Measurements from ENCODE around the gene ATOX1. TPM values are rescaled to one million over a fixed set of nuclear protein-coding genes. Genes with fewer than 3 reads are reported as not detected.

Gene ATOX1
- total and polyA plus RNA-seq, 2 of the 13 experiments (the other 11 are each of a cell fraction or from before 2014, with no cell fraction given): 62.4 to 124 TPM

GRCh38 chr5:151799407-151799806, 41.0 kb upstream of the ATOX1 start:
- peaks cover 28% of the 10 kb centered on the region for H3K79me2 ChIP-seq (ENCODE audit: insufficient read depth, low read length)
- peaks cover 20 to 91% of the 10 kb centered on the region in 2 experiments for H3K36me3 ChIP-seq (replicated peaks in 1 of 2; ENCODE audit: control insufficient read depth in 1 of 2, insufficient read depth in 2 of 2, low read length in 2 of 2)
- FAIRE-seq: no peak

More at GRCh38 chr5:151799407-151799806, 41.0 kb upstream of the ATOX1 start:
- Histone ChIP-seq H3K4me3 (replicated peaks in 1 of 3; ENCODE audit: insufficient read depth in 1 of 3, low read depth in 2 of 3, low read length in 3 of 3) (no peak overlapping the region), H3K4me1 (ENCODE audit: insufficient read depth, low read length) (no peaks in the 10 kb centered on the region), H3K9ac (ENCODE audit: insufficient read depth, low read depth, low read length) (no peak overlapping the region), H3K27me3 (ENCODE audit: control insufficient read depth in 1 of 2, insufficient read depth in 2 of 2, low read length in 2 of 2) (no peaks in the 10 kb centered on the region), H2AFZ (ENCODE audit: low read length) (no peak overlapping the region), H3K4me2 (ENCODE audit: low read depth, low read length) (no peak overlapping the region), H3K9me3 (ENCODE audit: low read length) (no peaks in the 10 kb centered on the region), H3K27ac (ENCODE audit: extremely low read length, insufficient read depth, low read length) (no peak overlapping the region), H4K20me1 (ENCODE audit: insufficient read depth, low read length) (peaks cover 8% of the 10 kb centered on the region)
- DNase-seq (ENCODE audit: low spot score) (no peak), ATAC-seq (no peak)
- in situ Hi-C loops (cut with HindIII; ENCODE audit: extremely low pct_ligation_motif_present, low pct_unique_long_range_greater_than_20kb): no loop called here
- TF ChIP-seq SUZ12 (IDR thresholded peaks at IDR 0.05; ENCODE audit: low read depth, low read length): no peak
- no peak for TF ChIP-seq ZBTB38 (CRISPR knock-in tag; IDR thresholded peaks at IDR 0.05)
- no peak for TF ChIP-seq HNRNPUL1 (IDR thresholded peaks at IDR 0.05; ENCODE audit: low read depth, low read length)
- no peak for TF ChIP-seq ZNF232 (CRISPR knock-in tag; IDR thresholded peaks at IDR 0.05; ENCODE audit: borderline replicate concordance)
- TF ChIP-seq KAT7 (CRISPR knock-in tag; IDR thresholded peaks at IDR 0.05; ENCODE audit: borderline replicate concordance): no peak
- no peak for TF ChIP-seq ZNF160 (CRISPR knock-in tag; IDR thresholded peaks at IDR 0.05)
- no peak for TF ChIP-seq SSRP1 (CRISPR knock-in tag; IDR thresholded peaks at IDR 0.05)
- no peak for TF ChIP-seq CHCHD3 (CRISPR knock-in tag; IDR thresholded peaks at IDR 0.05)
- no peak for TF ChIP-seq SALL2 (CRISPR knock-in tag; IDR thresholded peaks at IDR 0.05)
- TF ChIP-seq ZBTB3 (CRISPR knock-in tag; IDR thresholded peaks at IDR 0.05; ENCODE audit: borderline replicate concordance, low read depth): no peak
- no peak for TF ChIP-seq ZSCAN5A (CRISPR knock-in tag; IDR thresholded peaks at IDR 0.05; ENCODE audit: borderline replicate concordance)
- no peak for TF ChIP-seq NFE2 (CRISPR knock-in tag; IDR thresholded peaks at IDR 0.05)
- no peak for TF ChIP-seq HMGXB4 (CRISPR knock-in tag; IDR thresholded peaks at IDR 0.05; ENCODE audit: borderline replicate concordance in 1 of 2, low read depth in 1 of 2)
- ChIA-PET CTCF (ENCODE audit: low intra/inter-chr PET ratio, low total read pairs) (no interaction called here), POLR2A (interaction anchor here (1.6 kb wide), 1 partner anchor 28 kb away, joined by 9 read pairs; the partner anchor contains the start of gene G3BP1)
- BruUV-seq (replicated peaks): no TSS peak
- WGBS (ENCODE audit: low lambda C conversion rate): 98% methylated on average over 3 of the region's 3 CpGs
- intact Hi-C loops (cut with micrococcal nuclease; ENCODE audit: unreplicated experiment): no loop called here

Measured in HepG2 (cell line).